ENCODE data around the gene GPR89B.
"Not testable (repeated sequence)": the region's sequence is repeated elsewhere in the genome, so short reads cannot be mapped to it uniquely, and the experiment has no call there.

The GPR89B gene

DNA sequence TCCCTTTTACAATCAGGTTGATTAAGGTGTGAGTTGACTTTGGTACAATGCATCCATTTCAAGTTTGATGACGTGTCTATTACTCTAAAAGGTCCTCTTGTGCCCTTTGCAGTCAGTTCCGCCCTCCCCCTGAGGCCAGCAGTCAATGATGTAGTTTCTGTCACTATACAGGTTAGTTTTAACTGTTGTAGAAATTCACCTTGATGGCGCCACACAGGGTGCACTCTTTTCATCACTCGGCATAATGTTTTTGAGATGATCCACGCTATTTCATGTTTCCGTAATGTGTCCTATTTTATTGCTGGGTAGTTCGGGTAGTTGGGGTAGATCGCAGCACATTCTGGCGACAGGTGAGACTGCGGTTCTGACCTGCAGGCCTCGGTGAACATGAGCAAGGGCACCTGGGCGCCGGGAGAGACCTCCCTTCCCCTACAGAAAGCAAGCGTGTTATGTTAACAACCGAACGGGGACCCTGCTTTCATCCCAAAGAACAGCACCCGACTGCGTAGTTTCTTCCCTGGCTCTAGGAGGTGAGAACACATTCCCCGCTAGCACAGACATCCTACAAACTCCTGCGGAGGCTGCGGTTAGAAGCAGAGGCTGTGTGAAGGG is 109.7 kb downstream of the GPR89B start:
- DNase-seq, result not testable (repeated sequence)

GRCh38 chr1:148038462-148039333 is 110.5 kb downstream of the GPR89B start:
- DNase-seq, result peak; percentile 98 to 99
